Coronary artery (tissue), 2 donors: Measurements from ENCODE around the gene FLCN.
"Not testable (repeated sequence)": the region's sequence is repeated elsewhere in the genome, so short reads cannot be mapped to it uniquely, and the experiment has no call there.

Experiments used
- DNase-seq: peaks from one replicate; pipeline ENCODE4 v3.0.0-alpha.2; 2017; ENCODE audit warnings: low spot score
- H3K27ac ChIP-seq, 2 donors: fragments of 200-600 bp; sonication (generic); one replicate each; pipeline ENCODE4 v1.5.1; 2016 to 2019
- H3K4me3 ChIP-seq: fragments of 200-600 bp; sonication (generic); 2 replicates; pipeline ENCODE4 v1.5.1; 2016; ENCODE audit warnings: mild to moderate bottlenecking, moderate library complexity
- TF ChIP-seq, protein P1 (sequence below): fragments of 200-600 bp; sonication (generic); IDR thresholded peaks from one replicate; pipeline ENCODE4 v1.5.1; 2019; ENCODE audit warnings: antibody characterized with exemption

Gene FLCN

DNA sequence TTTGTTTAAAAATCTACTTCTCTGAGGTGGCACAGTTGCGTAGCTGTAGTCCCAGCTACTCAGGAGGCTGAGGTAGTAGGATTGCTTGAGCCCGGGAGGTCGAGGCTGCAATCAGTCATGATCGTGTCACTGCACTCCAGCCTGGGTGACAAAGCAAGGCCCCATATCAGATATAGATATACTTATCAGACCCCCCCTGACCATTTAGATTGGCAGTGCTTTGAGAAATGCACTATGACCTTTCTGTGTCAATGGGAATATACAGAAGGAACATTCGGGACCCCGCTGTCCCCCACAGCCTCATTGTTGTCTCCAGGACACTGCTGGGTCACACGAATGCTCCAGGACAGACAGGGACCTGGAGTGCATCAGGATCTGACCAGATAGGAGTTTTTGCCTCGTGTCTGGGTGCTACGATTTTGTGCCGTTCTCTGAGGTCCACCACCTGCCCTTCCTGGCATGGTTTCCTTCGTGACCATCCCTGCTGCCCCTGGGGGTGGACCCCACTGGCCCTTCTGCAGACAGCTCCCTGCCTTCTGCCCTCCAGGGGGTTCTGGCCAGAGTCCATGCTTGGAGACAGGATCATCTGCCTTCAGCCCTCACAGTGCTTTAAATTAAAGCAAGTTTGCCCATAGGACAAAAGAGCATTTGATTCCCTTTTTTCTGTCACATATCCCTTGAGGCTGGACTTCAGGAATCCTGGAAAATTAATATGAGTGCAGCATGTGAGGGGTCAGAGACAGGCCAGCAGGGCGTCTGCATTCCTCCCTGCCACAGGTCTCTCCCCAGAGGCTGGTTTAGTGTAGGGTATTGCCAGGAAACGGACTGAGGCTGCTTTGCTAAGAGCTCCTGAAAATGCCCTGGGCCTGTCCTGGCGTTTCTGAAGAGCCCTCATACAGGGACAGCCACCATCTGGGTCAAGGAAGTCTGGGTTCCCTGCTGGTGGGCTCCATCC lies 50.1 kb downstream of the FLCN start:
- Histone ChIP-seq H3K4me3 (no peak overlapping the region), H3K27ac (peak overlapping the region in 1 of 2 donors; percentile 25)
- TF ChIP-seq, protein P1, sequence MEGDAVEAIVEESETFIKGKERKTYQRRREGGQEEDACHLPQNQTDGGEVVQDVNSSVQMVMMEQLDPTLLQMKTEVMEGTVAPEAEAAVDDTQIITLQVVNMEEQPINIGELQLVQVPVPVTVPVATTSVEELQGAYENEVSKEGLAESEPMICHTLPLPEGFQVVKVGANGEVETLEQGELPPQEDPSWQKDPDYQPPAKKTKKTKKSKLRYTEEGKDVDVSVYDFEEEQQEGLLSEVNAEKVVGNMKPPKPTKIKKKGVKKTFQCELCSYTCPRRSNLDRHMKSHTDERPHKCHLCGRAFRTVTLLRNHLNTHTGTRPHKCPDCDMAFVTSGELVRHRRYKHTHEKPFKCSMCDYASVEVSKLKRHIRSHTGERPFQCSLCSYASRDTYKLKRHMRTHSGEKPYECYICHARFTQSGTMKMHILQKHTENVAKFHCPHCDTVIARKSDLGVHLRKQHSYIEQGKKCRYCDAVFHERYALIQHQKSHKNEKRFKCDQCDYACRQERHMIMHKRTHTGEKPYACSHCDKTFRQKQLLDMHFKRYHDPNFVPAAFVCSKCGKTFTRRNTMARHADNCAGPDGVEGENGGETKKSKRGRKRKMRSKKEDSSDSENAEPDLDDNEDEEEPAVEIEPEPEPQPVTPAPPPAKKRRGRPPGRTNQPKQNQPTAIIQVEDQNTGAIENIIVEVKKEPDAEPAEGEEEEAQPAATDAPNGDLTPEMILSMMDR: no peak
- no peak for DNase-seq

DNA sequence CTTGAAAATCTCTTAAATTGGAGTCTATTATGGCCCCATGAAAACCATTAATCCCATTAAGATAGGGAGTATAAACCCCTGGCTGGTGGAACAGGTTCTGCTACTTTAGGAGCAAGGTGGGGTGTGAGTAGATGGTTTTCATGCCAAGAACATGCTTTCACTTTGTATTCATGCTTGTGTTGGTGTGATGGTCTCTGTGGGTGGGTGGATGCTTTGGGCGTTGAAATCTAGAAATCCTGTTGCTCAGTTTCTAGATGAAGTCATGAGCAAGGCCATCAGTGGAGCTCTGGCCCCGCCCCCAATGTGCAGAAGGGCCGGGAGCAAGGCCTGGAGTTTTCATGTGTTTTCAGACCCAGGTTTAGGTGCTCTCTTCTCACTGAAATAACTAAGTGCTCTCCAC lies 50.9 kb downstream of the FLCN start:
- DNase-seq: no peak
- TF ChIP-seq, protein P1: no peak
- no peak overlapping the region for H3K4me3 ChIP-seq
- H3K27ac ChIP-seq: no peak overlapping the region

DNA sequence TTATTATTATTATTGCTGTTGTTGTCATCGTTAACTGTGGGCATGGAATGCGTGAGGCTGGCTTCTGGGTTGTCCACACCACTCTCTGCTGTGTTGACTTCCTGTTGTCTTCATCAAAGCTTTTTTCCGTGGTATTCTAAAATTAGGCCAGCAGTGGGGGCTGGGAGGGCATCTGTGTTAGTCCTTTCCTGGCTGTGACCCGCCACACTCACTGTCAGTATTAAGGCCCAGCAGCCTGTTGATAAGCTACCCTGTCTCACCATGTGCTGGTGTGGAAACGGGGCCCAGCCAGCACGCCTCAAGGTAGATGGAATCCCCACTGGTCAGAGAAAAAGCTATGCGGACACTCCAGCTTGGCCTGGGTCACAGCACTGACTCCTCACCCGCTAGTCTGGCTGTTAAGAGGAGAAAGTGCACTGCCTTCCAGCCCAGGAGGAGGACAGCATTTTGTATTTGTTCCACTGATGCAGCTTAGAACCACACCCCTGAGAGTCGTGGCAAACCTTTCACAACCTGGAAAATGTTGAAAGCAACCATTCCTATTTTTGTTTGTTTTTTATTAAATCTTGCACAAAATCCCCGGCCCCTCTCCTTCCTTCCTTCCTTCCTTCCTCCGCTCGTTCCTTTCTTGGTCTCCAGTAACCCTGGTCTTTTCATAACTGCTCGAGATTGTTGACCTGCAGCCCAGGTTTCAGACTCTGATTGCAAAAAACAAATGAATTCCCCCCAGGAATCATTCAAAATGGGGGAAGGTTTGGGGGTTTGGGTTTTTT lies 51.8 kb downstream of the FLCN start:
- DNase-seq, H3K4me3 ChIP-seq: not testable (repeated sequence)
- peak overlapping the region in 1 of 2 donors; percentile 36 for H3K27ac ChIP-seq

DNA sequence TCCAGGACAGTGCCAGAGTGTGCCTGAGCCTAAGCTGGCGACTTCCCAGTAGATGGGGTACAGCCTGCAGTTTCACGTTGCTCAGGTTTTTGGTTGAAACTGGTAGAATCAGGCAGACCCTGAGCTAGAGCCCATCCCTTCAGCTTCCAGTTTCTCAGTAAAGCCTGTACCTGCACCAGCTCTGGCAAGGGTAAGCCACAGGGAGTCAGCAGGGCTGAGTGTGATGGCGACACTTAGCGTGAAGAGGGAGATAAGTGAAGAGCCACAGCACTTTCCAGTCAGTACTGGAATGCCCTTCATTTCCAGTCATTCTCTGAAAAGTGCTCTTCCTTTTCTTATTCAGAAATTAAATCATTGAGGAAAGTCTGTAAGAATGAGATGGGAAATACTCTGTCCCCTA lies 53.2 kb downstream of the FLCN start:
- TF ChIP-seq, protein P1: no peak
- Histone ChIP-seq H3K4me3 (no peak overlapping the region), H3K27ac (no peak overlapping the region)
- no peak for DNase-seq

DNA sequence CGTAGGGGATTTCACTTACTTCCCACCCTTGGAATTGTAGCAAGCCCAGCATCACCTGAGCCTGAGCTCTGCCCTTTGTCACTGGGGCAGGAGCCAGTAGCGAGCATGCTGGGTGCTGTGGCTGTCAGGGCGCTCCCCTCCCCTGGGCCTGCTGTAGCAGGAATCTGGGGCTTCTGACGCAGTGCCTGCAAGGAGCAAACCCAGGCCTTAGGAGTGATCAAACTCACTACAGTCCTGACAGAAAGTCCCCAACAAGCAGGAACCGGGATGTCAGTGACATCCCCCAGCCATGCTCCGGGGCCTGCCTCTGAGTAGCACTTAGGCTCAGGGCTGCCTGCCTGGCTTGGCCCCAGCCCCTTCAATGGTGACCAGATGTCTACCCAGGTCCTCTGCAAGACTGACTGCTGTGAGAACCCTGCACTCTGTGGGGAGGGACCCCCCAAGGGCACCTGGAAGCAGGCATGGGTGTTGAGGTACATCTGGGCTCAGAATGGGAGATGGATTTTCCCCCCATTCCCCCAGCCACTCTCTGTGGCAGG lies 54.3 kb downstream of the FLCN start:
- Histone ChIP-seq H3K27ac (no peak overlapping the region), H3K4me3 (no peak overlapping the region)
- DNase-seq: no peak
- TF ChIP-seq, protein P1: no peak

DNA sequence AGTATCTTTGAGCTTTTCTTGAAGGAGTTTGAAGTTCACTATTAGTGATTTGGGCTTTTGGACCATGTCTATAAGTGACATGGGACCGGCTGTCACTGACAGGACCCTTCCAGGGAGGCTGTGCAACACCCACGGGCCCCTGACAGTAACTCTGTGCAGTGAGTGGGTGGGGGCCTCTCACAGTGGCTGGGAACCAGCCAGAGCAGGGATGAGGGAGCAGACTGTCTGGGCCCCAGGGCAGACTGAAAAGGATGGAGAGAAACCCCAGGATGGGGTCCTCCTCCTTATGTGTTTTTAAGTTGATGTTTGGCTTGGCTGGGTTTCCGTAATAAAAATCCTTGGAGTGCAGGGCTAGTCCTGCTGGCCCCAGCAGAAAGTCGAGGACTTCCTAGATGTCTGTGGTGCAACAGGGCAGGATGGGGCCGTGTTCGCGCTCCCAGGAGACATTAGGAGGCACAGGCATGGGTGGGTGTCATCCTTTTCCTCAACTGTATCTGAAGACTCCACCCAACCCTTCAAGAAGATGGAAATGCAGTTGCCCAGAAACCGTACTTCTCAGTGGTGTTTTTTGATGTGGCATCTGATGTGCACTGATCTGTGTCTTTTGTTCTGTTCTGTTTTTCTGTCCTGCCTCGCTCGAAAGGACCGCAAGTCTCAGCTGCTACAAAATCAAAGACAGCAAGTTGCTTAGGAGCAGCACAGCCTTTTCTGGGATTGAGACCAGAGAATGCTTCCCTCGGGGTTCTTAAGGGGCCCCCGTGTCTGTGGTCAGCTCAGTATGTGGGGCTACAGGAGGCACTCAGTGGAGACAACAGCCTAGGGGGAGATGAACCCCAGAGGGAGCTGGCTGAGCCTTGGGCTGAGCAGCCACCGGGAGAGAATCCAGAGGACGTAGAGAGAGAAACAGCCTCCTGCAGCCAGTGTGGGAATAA lies 55.0 kb downstream of the FLCN start:
- Histone ChIP-seq H3K4me3 (no peak overlapping the region), H3K27ac (peak overlapping the region in 1 of 2 donors; percentile 45)
- TF ChIP-seq, protein P1: no peak
- DNase-seq: no peak
